K562 (cell line): ENCODE measurements around the gene FAM120AOS.

ENCODE experiments used
- ARID1B ChIP-seq: fragments of 450-650 bp; IDR thresholded peaks from 2 replicates; pipeline ENCODE4 v1.6.1; 2016; ENCODE audit warnings: antibody characterized with exemption, mild to moderate bottlenecking, inconsistent platforms
- BDP1 ChIP-seq: IDR thresholded peaks from 3 replicates; pipeline ENCODE4 v1.6.1; 2011; ENCODE audit not compliant: insufficient read length, insufficient read depth
- CHD2 ChIP-seq: IDR thresholded peaks from 2 replicates; pipeline ENCODE4 v1.6.1; 2011; ENCODE audit warnings: low read depth, low read length
- MAZ ChIP-seq, 2 experiments: fragments of 450-650 bp in 1 of 2; sonication (generic) in 1 of 2; formaldehyde crosslinking; IDR thresholded peaks in 1 of 2; conservative IDR thresholded peaks in 1 of 2; 2 replicates each; pipeline versions ENCODE4 v1.4.0 to v1.5.0; 2020; ENCODE audit warnings: mild to moderate bottlenecking in 1 of 2, missing genetic modification reagents in 1 of 2
- MED1 ChIP-seq: sonication (generic); formaldehyde crosslinking; IDR thresholded peaks from 2 replicates; pipeline ENCODE4 v1.8.1; 2023; ENCODE audit warnings: missing genetic modification reagents, borderline replicate concordance
- MTA1 ChIP-seq: fragments of 450-650 bp; IDR thresholded peaks from 2 replicates; pipeline ENCODE4 v1.6.1; 2017; ENCODE audit warnings: borderline replicate concordance
- NCOA2 ChIP-seq, 2 experiments: fragments of 450-650 bp; IDR thresholded peaks; 2 replicates each; pipeline ENCODE4 v1.6.1; 2018; ENCODE audit warnings: mild to moderate bottlenecking in 2 of 2, moderate library complexity in 1 of 2; ENCODE audit not compliant: partially characterized antibody in 2 of 2
- POLR2A ChIP-seq: fragments of 450-650 bp; conservative IDR thresholded peaks from 2 replicates; pipeline ENCODE4 v1.6.1; 2016
- RFX5 ChIP-seq: IDR thresholded peaks from 2 replicates; pipeline ENCODE4 v1.6.1; 2011; ENCODE audit warnings: low read depth, mild to moderate bottlenecking, improper control_type of control experiment, low read length
- SP2 ChIP-seq: IDR thresholded peaks from 2 replicates; pipeline ENCODE4 v1.6.1; 2011; ENCODE audit warnings: mild to moderate bottlenecking, low read depth, low read length, moderate library complexity; ENCODE audit not compliant: poor library complexity, severe bottlenecking; ENCODE audit errors: extremely low read depth
- TEAD4 ChIP-seq, 2 experiments: sonication (generic) in 1 of 2; formaldehyde crosslinking in 1 of 2; IDR thresholded peaks; 2 replicates each; pipeline versions ENCODE4 v1.6.1 to v1.8.0; 2012 to 2022; ENCODE audit warnings: borderline replicate concordance in 1 of 2, inconsistent platforms in 1 of 2, low read length in 1 of 2, mild to moderate bottlenecking in 1 of 2, missing genetic modification reagents in 1 of 2
- TF ChIP-seq, protein P1 (sequence below), 3 experiments: IDR thresholded peaks in 2 of 3; conservative IDR thresholded peaks in 1 of 3; 2 replicates each; pipeline ENCODE4 v1.5.1; 2011 to 2012; ENCODE audit warnings: low read length in 3 of 3, mild to moderate bottlenecking in 3 of 3, control low read depth in 2 of 3, improper control_type of control experiment in 1 of 3, inconsistent platforms in 1 of 3, low read depth in 1 of 3, mixed read lengths in 1 of 3, moderate library complexity in 1 of 3; ENCODE audit not compliant: insufficient read depth in 2 of 3
- TF ChIP-seq, protein P2 (sequence below): fragments of 250-450 bp; sonication (Bioruptor Pico); IDR thresholded peaks from 2 replicates; pipeline ENCODE4 v1.8.0; 2022; ENCODE audit warnings: moderate library complexity, mild to moderate bottlenecking, inconsistent platforms
- TF ChIP-seq, protein P3 (sequence below): fragments of 450-650 bp; IDR thresholded peaks from 2 replicates; pipeline ENCODE4 v1.6.1; 2017; ENCODE audit warnings: antibody characterized with exemption

DNA sequence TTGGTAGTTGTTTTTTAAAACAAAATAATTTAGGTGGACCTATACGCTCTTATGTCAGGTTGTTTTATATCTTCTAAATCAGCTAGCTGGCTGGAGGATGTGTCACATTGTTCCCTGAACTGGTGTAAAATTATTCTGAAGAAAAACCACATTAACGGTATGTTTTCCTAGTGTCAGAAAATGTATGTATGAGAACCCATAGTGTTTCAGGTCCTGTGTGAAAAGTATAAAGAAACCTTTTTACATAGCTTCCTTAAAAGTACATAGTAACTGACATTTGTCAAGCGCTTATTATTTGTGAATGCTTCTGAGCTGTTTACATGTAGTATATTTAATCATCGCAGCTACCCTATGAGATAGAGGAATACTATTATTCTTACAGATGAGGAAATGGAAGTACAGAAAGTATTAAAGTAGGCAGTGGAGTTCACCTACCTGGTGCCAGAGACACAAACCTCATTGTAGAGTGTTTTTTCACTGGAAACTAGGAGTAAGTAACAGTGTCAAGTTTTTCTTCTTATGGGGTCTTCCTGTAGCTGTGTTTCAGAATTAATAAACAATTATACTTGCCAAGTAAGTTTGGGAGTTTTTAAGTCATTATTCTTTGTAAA, 10.4 kb upstream of the FAM120AOS start:
- TF ChIP-seq SP2: no peak
- no peak for TF ChIP-seq ARID1B
- TF ChIP-seq, protein P1, sequence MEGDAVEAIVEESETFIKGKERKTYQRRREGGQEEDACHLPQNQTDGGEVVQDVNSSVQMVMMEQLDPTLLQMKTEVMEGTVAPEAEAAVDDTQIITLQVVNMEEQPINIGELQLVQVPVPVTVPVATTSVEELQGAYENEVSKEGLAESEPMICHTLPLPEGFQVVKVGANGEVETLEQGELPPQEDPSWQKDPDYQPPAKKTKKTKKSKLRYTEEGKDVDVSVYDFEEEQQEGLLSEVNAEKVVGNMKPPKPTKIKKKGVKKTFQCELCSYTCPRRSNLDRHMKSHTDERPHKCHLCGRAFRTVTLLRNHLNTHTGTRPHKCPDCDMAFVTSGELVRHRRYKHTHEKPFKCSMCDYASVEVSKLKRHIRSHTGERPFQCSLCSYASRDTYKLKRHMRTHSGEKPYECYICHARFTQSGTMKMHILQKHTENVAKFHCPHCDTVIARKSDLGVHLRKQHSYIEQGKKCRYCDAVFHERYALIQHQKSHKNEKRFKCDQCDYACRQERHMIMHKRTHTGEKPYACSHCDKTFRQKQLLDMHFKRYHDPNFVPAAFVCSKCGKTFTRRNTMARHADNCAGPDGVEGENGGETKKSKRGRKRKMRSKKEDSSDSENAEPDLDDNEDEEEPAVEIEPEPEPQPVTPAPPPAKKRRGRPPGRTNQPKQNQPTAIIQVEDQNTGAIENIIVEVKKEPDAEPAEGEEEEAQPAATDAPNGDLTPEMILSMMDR (IDR thresholded peaks at IDR 0.05 in 2 of 3, conservative IDR thresholded peaks at IDR 0.05 in 1 of 3; ENCODE audit: insufficient read depth in 2 of 3, low read depth in 1 of 3, low read length in 3 of 3): no peak
- TF ChIP-seq, protein P2, sequence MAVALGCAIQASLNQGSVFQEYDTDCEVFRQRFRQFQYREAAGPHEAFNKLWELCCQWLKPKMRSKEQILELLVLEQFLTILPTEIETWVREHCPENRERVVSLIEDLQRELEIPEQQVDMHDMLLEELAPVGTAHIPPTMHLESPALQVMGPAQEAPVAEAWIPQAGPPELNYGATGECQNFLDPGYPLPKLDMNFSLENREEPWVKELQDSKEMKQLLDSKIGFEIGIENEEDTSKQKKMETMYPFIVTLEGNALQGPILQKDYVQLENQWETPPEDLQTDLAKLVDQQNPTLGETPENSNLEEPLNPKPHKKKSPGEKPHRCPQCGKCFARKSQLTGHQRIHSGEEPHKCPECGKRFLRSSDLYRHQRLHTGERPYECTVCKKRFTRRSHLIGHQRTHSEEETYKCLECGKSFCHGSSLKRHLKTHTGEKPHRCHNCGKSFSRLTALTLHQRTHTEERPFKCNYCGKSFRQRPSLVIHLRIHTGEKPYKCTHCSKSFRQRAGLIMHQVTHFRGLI (CRISPR knock-in tag): no peak
- TF ChIP-seq MTA1: no peak
- TF ChIP-seq MED1: no peak
- no peak for TF ChIP-seq RFX5
- TF ChIP-seq BDP1: no peak
- no peak for TF ChIP-seq MAZ (CRISPR knock-in tag; conservative IDR thresholded peaks at IDR 0.05 in 1 of 2, IDR thresholded peaks at IDR 0.05 in 1 of 2)
- TF ChIP-seq CHD2: no peak
- no peak for TF ChIP-seq TEAD4 (IDR thresholded peaks at IDR 0.05; ENCODE audit: low read length)
- TF ChIP-seq TEAD4 (CRISPR knock-in tag; IDR thresholded peaks at IDR 0.05; ENCODE audit: borderline replicate concordance): no peak
- TF ChIP-seq, protein P3, sequence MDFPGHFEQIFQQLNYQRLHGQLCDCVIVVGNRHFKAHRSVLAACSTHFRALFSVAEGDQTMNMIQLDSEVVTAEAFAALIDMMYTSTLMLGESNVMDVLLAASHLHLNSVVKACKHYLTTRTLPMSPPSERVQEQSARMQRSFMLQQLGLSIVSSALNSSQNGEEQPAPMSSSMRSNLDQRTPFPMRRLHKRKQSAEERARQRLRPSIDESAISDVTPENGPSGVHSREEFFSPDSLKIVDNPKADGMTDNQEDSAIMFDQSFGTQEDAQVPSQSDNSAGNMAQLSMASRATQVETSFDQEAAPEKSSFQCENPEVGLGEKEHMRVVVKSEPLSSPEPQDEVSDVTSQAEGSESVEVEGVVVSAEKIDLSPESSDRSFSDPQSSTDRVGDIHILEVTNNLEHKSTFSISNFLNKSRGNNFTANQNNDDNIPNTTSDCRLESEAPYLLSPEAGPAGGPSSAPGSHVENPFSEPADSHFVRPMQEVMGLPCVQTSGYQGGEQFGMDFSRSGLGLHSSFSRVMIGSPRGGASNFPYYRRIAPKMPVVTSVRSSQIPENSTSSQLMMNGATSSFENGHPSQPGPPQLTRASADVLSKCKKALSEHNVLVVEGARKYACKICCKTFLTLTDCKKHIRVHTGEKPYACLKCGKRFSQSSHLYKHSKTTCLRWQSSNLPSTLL: no peak
- no peak for TF ChIP-seq NCOA2 (IDR thresholded peaks at IDR 0.05; ENCODE audit: partially characterized antibody in 2 of 2)
- no peak for TF ChIP-seq POLR2A
